NCI-H2227 (cell line): Measurements from ENCODE around the gene FHIP2A.
A peak's percentile ranks its signal among the peaks of the same experiment; 100 is the strongest.
"Not testable (repeated sequence)": the region's sequence is repeated elsewhere in the genome, so short reads cannot be mapped to it uniquely, and the experiment has no call there.

ENCODE experiments used
- DNase-seq: peaks from one replicate; lab custom pipeline; 2025; ENCODE audit not compliant: unreplicated experiment; lab: John Stamatoyannopoulos, UW

Gene FHIP2A

DNA sequence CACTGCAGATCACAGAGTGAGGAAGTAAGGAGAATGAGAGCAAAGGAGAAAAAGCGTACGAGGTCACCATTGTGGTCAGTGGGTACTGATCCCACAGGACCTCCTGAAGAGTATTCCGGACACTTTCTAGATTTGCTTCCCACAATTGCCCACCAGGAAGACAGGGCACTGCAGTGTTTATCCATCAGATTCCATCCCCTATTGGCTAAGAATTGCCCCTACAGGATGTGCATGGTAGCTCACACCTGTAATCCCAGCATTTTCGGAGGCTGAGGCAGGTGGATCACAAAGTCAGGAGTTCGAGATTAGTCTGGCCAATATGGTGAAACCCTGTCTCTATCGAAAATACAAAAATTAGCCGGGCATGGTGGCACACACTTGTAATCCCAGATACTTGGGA, 5.3 kb upstream of the FHIP2A start:
- no peak for DNase-seq

DNA sequence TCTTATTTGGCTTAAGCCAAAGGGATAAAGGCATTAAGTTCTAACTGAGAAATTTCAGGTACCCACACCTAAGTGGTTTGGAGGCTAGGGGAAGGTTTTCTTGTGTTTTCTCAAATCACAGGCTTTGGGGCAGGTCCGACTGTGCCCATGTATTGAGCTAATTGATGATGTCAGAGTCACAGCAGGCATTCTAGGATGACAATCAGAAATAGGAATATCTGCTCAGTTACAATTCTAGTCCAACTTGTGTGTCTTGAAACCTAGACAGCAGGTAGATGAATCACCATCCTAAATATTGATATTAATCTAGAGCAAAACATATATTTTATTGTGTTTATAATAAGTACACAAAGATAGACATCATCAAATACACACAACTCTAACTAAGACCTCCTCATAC, 2.3 kb upstream of the FHIP2A start:
- DNase-seq: no peak

DNA sequence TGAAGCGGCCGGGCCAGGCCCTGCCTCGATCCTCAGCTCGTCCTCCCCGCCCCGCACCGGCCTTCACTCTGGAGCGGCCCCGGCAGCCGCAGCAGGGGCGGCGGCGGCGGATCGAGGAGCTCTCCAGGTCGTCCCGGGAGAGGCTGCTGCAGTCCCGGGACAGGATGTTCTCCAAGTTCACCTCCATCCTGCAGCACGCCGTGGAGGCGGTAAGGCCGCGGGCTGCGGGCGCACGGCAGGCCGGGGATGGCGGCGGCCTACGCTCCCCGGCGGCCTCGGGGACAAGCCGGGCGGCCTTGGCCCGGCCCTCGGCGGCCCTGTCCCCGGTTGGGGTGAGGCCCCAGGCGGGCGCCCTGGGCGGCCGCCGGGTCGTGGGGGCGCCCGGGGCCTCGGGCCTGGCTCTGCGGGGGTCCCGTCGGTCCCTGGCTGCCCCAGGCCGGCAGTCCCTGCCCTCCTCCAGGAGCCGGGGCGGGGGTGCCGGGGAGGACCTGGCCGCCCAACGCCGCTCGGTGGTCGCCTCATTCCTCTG, 399 bp downstream of the FHIP2A start:
- no peak for DNase-seq

DNA sequence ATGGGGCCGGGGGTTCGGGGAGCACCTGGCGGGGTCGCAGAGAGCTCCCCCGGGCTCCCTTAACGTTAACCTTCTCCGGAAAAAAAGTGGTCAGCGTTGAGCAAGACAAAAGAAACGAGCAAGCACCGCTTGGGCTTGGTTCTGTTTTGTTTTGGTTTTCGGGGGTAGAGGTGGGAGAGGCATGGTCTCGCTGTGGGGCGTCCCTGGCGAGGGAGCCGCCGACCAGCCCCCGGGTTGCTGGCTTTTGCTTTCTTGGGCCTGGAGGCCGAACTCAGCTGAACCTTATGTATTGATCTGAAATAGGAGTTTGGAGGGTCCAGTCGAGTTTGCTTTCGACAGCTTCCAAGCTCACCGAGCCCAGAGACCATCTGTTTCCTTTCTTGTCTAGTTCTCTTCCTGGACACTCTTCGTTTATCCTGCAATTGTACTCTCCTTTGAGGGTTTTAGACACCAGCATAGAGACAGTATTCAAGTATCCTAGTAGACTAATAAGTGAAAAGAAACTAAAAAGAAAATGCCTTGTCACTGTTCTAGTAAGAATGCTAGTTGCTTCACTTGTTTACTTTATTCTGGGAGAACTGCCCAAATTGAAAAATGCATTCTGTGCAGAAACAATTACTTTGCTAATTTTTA, 980 bp downstream of the FHIP2A start:
- peak; percentile 5 for DNase-seq

DNA sequence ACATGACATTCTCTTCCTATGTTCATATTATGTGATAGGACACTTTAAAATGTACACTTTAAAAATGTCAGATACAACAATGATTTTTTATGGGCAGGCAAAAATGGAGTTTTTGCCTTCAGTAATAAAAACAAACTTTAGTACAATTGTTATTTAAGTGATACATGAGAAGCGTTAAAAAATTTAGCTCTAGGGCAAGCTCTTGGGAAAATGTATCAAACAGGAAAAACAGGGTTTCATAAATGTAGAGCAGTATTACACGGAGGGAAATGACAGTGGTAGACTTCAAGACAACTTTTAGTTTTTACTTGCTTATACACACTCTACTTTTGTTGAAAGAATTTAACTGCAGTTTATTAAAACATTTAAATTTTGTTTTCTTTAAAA, 1.5 kb downstream of the FHIP2A start:
- no peak for DNase-seq

DNA sequence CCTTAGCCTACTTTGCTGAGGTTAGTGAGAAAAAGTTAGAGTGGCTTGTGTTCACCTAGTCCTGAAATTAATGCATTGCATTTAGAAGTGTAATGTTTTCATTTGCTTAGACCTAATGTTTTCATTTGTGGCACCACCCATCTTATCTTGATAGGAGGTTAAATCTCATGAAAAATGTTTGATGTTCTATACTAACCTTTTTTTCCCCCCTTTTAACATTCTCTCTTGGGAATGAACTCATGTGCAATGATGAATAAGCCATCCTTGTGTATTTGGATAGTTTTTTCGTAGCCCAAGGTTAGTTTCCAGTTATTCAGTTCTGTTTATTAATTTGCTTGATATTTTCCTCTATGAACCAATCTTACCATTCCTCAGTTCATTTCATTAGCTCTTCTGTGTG, 2.8 kb downstream of the FHIP2A start:
- no peak for DNase-seq

DNA sequence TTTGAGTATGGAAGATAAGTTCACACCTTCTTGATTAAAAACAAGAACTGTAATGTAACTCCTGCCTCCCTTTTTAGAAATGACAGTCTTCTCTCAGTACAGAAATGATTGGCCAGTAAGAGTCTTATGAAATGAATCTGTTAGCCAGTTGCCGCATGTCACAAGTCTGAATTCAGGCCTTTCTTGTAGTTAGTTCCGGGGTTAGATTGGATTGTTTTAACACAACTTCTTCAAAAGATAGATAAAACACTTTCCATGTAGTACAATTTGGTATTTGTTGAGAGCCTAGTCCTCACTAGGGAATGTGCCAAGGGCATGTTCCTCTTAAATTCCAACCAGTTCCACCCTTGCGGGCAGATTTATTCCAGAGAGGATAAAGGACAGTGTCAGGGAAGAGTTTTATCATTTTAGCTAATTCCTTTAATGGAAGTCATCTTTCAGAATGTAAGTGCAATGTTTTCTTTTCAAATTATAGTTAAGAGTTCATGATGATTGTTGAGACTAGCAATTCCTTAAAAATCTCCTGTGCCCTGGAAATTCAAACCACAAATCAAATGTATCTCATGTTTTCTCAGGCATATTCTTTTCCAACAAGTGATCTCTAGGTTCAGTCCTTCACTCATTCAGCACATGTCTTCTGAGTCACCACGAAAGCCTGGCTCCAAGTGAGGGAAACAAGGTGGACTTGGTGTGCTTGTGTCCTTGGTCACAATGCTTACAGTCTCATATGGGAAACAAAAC, 4.1 kb downstream of the FHIP2A start:
- DNase-seq: no peak

DNA sequence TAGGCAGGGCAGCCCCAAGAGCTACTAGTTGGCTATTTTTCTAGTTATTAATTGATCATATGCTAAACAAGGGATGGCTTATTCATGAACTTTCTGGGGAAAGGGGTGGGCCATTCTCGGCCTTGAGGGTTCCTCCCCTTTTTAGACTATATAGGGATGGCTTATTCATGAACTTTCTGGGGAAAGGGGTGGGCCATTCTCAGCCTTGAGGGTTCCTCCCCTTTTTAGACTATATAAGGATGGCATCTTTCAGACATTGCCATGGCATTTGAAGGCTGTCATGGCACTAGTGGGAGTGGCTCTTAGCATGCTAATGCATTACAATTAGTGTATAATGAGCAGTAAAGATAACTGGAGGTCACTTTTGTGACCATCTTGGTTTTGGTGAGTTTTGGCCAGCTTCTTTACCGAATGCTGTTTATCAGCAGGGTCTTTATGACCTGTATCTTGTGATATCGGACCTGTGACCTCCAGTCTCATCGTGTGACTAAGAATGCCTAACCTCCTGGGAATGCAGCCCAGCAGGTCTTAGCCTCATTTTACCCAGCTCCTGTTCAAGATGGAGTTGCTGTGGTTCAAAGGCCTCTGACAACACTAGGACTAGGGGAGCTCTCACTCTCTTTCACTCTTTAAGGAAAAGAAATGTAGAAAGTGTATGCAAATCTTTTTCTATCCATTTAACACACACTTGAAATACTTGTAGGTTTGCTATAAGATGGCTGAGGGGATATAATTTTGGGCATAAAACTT, 7.8 kb downstream of the FHIP2A start:
- no peak for DNase-seq

DNA sequence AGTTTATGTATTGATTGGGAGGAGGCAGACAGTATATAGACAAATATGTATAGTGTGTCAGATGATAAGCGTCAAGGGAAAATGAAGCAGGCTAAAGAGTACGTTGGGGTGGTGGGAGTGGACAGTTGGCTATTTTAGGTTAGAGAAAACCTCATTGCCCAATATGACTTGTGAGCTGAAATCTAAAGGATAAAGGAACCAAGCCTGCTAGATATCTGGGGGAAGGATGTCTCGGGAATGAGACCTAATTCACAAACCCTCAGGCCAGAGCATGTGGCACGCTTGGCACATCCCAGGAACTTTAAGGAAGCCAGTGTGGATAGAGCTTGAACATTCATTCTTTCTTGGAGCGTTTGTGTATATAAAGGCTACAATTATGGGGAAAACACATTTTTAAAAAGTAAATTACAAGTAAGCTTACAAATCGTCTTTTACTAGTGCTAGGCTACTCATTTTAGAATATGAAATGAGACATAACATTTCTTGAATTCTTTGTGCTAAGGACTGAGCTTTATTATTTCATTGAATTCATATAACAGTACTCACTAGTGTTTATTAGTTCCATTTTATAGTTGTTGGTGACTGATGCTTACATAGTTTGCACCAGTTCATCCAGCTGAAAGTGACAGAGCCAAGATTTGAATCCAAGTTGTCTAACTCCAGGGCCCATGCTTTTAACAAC, 9.7 kb downstream of the FHIP2A start:
- DNase-seq: no peak

DNA sequence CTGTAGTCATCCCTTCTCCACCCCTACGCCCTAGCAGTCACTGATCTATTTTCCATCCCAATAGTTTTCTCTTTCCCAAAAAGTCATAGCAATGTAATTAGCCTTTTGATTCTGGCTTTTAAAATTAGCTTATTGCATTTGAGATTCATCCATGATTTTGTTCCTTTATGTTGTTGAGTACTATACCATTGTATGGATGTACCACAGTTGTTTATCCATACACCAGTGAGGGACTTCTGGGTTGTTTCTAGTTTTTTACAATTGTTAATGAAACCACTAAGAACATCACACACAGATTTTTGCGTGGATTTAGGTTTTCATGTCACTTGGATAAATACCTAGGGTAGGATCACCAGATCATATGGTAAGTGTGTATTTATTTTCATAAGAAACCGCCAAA, 16.1 kb downstream of the FHIP2A start:
- DNase-seq: no peak

DNA sequence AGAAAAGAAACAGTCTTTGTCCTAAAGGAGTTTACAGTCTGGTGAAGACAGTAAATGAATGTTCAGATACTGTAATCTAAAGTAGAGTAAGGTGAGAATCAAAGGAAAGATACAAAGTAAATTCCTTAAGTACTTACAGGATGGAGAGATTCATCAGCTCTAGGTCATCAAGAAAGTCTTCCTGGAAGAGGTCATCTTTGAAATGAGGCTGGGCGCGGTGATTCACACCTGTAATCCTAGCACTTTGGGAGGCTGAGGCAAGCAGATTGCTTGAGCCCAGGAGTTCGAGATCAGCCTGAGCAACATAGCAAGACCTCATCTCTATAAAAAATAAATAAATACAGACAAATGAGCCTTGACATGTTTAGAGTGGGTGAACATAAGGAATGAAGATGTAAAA, 18.3 kb downstream of the FHIP2A start:
- DNase-seq: no peak

DNA sequence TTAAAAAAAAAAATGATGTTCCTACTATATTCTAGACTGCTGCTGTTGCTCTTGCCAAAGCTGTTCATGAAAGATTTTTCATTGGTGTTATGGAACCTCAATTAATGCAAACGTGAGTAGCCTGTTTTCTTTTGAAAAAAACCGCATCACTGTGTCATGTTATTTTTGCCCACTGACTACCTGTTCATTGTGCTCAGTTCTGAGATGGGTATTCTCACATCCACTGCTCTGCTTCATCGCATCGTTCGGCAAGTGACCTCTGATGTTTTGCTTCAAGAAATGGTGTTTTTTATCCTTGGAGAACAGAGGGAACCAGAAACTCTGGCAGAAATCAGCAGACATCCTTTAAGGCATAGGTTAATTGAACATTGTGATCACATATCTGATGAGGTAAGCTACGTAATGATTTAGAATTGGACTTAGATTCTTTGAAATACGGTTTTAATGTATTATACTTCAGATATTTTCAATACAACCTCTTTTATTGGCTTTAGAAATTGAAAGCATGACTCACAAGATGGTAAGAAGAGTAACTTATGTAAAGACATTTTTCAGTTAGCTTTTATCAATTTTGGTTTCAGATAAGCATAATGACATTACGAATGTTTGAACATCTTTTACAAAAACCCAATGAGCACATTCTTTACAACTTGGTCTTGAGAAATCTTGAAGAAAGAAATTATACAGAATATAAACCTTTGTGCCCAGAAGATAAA, 24.6 kb downstream of the FHIP2A start:
- DNase-seq: no peak

DNA sequence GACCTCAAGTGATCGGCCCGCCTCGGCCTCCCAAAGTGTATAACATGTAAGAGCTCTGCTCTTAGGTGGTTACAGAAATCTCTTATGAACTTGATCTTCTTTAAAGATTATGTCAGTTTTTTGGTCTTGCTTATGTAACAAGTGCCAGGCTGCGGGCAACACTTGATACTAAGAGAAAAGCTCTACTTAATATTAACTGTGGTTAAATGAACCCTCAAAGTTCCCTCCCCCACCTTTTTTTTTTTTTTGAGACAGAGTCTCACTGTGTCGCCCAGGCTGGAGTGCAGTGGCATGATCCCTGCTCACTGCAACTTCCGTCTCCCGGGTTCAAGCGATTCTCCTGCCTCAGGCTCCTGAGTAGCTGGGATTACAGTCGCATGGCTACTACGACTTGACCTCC, 25.9 kb downstream of the FHIP2A start:
- DNase-seq: not testable (repeated sequence)

DNA sequence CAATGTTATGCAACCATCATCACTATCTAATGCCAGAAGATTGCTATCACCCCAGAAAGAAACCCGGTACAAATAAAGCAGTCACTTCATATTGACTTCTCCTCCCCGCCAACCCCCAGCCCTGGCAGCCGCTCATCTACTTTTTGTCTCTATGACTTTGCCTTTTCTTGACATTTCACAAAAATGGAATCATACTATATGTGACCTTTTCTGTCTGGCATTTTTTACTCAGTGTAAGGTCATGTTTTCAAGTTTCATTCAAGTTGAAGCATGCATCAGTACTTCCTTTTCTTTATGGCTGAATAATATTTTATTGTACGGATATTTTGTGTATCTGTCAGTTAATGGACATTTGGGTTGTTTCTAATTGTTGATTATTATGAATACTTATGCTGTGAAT, 28.1 kb downstream of the FHIP2A start:
- no peak for DNase-seq

DNA sequence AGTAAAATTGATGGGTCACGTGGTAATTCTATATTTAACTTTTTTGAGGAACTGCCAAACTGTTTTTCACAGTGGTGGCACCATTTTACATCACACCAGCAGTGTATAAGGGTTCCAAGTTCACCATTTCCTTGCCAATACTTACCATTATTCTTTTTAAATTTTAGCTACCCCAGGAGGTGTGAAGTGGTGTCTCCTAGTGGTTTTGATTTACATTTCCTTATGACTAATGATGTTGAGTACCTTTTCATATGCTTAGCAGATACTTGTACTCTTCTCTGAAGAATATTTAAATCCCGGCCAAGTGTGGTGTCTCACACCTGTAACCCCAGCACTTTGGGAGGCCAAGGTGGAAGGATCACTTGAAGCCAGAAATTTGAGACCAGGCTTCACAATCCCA, 28.5 kb downstream of the FHIP2A start:
- no peak for DNase-seq

DNA sequence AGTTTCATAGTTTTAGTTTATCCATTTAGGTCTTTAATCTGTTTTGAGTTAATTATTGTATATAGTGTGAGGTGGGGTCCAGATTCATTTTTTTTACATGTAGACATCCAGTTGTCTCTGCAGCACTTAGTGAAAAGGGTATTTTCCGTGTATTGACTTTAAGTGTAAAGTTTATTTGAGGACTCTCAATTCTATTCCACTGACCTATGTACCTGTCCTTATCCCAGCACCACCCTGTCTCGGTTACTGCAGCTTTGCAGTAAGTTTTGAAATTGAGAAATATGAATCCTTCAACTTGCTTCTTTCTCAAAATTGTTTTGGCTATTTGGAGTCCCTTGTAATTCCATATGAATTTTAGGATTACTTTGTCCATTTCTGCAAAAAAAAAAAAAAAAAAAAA, 29.8 kb downstream of the FHIP2A start:
- no peak for DNase-seq

DNA sequence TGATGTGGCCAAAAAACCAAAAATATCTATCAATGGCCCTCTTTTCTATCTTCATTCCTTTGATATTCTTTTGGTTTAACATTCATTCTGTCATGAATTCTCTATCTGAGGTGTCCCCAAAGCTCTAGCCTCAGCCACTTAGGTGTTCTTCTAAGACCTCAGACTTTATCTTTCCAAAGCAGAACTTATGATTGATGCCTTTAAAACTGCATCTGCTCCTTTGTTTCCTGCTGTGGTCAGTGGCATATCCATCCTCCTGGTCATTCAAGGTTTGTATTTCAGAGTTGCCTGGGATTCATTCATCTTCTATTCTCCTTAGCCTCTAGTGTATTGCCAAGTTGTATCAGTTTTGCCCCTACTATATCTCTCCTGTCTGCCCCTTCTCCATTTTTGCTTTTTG, 30.6 kb downstream of the FHIP2A start:
- no peak for DNase-seq

DNA sequence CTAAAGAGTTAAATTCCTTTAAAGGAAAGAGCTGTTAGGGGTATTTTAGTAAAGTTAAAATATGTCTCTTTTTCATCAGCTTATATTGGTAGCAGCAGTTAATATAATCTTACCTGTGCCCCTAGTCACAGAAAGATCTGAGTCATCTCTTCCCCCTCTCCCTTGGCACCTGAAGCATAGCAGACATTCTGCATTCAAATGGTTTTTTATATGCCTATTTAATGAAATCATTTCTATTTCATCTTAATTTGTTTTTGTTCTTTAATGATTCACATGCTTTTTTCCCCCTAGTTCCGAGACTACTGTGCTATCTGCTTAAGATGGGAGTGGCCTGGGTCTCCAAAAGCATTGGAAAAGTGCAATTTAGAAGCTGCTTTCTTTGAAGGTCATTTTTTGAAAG, 33.3 kb downstream of the FHIP2A start:
- no peak for DNase-seq

DNA sequence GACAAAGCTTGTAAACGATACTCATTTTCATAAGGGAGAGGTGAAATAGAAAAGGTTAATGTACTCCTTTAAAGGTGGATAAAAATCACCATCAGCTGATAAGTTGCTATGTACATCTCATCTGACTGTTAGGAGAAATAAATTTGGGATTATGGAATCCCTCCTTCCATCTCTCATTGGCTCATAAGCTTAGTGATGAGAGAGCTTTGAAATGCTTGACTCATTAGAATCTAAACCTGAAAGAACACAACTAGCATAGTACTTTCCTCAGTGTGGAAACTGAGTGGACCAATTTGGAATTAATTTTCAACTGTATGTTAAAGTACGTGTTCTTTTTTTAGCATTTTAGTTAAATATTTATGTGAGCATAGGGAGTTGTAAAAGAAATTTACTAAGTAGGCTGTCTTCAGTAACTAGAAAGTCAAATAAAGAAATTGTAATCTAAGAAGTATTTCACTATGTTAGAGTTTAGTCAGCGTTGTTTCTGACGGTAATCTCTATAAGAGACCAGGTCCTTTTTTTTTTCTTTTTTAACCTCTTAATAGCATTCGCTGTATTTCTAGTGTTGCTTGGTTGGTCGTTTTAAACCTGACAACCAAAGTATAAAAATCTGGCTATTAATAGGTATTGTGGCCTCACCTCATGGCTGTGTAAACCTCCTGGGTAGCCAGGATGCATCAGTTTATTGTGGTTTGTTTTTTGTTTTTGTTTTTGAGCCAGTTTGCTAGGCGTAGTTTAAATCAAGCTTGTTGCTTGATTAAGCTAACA, 34.4 kb downstream of the FHIP2A start:
- DNase-seq: no peak
